Activated naive CD4-positive, alpha-beta T cell treated with anti-CD3 and anti-CD28 coated beads for 36 hours (primary cell): ENCODE results near the gene SLC13A5. TPM values are rescaled to one million over a fixed set of nuclear protein-coding genes. Genes with fewer than 3 reads are reported as not detected.

Source experiments
- CTCF ChIA-PET: fragments of 350-600 bp; sonication (Branson Sonifier 250); formaldehyde crosslinking; loops from one replicate; lab custom pipeline; 2021; ENCODE audit warnings: antibody characterized with exemption; lab: Charles Lee
- DNase-seq: peaks from one replicate; pipeline ENCODE4 v3.0.0-alpha.2; 2020
- H3K27ac Mint-ChIP-seq: one replicate; pipeline ENCODE4 v1.8.0; 2021; ENCODE audit warnings: mild to moderate bottlenecking, mixed read lengths
- H3K27me3 Mint-ChIP-seq: one replicate; pipeline ENCODE4 v1.8.0; 2021; ENCODE audit warnings: low read depth, mixed read lengths
- H3K36me3 Mint-ChIP-seq: one replicate; pipeline ENCODE4 v1.8.0; 2021; ENCODE audit warnings: low read depth, mixed read lengths
- H3K4me1 Mint-ChIP-seq: one replicate; pipeline ENCODE4 v1.8.0; 2021; ENCODE audit warnings: low read depth, mixed read lengths
- H3K4me3 Mint-ChIP-seq: one replicate; pipeline ENCODE4 v1.8.0; 2021; ENCODE audit warnings: mild to moderate bottlenecking, moderate library complexity, mixed read lengths
- H3K9me3 Mint-ChIP-seq: one replicate; pipeline ENCODE4 v1.8.0; 2021; ENCODE audit warnings: mixed read lengths
- intact Hi-C: fragments of 100-400 bp; cut with micrococcal nuclease; formaldehyde crosslinking; loops from one replicate; pipeline ENCODE4 v1.15.1; 2023
- total RNA-seq, 2 experiments: library from RNA; stranded (reverse); gene quantifications; one replicate each; pipeline ENCODE4 v1.2.3, GENCODE V29; 2021

Gene SLC13A5
- not detected for total RNA-seq

- peaks cover 3% of the 10 kb centered on the region for H3K9me3 Mint-ChIP-seq
- H3K27me3 Mint-ChIP-seq, result peaks cover 52% of the 10 kb centered on the region
- CTCF ChIA-PET, result no interaction called here
- no peak within 1 kb of the TSS for H3K27ac Mint-ChIP-seq
- peak; percentile 17 for DNase-seq
- intact Hi-C loops, result no loop called here
- no peaks in the 10 kb centered on the region for H3K36me3 Mint-ChIP-seq
- H3K4me1 Mint-ChIP-seq, result peaks cover 16% of the 10 kb centered on the region
- peak within 1 kb of the TSS; percentile 57 for H3K4me3 Mint-ChIP-seq
Observed at GRCh38 chr17:6713130-6713917, at the start of gene SLC13A5. Gene SLC13A5, minus strand, starts transcription at chr17:6713369. Its CDS starts 36 bp downstream, at chr17:6713333.

DNA sequence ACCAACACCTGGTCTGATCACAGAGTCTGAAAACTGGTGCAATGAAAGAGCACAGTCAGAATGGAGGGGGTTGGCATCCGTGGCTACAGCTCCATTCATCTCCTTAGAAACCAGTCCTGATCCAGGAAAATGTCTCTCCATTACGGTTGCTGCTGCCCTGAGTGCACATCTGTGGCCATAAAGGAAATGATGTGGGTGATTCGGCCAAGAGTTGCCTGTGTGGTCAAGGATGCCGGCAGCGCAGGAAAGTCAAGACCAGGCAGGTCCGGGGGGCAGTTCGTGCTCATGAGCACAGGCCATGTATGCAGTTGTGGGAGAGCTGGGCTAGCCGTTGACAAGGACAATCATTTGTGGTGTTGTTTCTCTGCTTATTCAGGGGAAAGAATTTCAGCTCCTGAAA lies 48.6 kb upstream of the SLC13A5 start:
- no peak for DNase-seq
- Mint-ChIP-seq H3K36me3 (peaks cover 87% of the 10 kb centered on the region), H3K4me3 (no peak overlapping the region), H3K9me3 (peaks cover 9% of the 10 kb centered on the region), H3K4me1 (peaks cover 13% of the 10 kb centered on the region), H3K27me3 (no peaks in the 10 kb centered on the region), H3K27ac (no peak overlapping the region)
- intact Hi-C loops, result no loop called here
- CTCF ChIA-PET, result no interaction called here

GRCh38 chr17:6757747-6758146 lies 44.6 kb upstream of the SLC13A5 start:
- intact Hi-C loops, result loop anchor here (5.0 kb wide), 2 partner anchors 90 to 105 kb away; partner anchors contain the start of genes C17orf100 and MED31
- Mint-ChIP-seq H3K36me3 (peaks cover 54% of the 10 kb centered on the region), H3K4me3 (peak overlapping the region; percentile 38), H3K27me3 (no peaks in the 10 kb centered on the region), H3K27ac (no peak overlapping the region), H3K4me1 (peaks cover 44% of the 10 kb centered on the region), H3K9me3 (no peaks in the 10 kb centered on the region)
- CTCF ChIA-PET, result interaction anchor here (0.8 to 1.4 kb wide), 2 partner anchors 86 to 91 kb away, joined by 4 read pairs; no protein-coding TSS in a partner anchor
- no peak for DNase-seq

DNA sequence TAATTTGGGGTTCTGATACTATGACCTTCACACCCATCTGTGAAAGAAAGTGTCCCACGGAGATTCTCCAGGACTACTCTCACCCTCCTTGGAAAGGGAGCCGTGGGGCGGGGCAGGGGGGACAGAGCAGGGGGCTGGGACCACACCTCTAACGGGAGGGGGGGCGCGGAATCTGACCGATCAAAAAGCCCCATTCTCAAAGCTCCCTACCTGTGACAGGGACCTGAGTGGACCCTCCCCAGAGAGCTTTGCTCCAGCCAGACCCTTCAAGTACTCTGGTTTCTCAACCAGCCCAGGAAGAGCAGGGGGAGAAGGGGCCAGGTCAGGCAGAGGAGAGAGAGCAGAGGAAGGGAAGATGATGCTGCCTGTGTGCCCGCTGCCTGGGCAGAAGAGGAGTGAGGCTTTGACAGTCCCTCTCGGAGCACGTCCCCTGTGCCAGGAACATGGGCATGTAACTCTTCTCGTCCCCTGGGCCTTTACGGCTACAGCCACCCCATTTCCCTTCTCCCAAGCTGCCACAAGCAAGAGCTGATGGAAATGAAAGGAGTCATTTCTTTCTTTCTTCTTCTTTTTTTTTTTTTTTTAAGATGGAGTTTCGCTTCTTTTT lies 43.4 kb upstream of the SLC13A5 start:
- Mint-ChIP-seq H3K4me1 (peaks cover 53% of the 10 kb centered on the region), H3K27me3 (no peaks in the 10 kb centered on the region), H3K27ac (peak overlapping the region; percentile 84), H3K9me3 (no peaks in the 10 kb centered on the region), H3K36me3 (peaks cover 43% of the 10 kb centered on the region), H3K4me3 (peak overlapping the region; percentile 93)
- intact Hi-C loops, result loop anchor here (5.0 kb wide), 2 partner anchors 89 to 104 kb away; partner anchors contain the start of genes C17orf100 and MED31
- CTCF ChIA-PET, result interaction anchor here (1.3 to 1.4 kb wide), 3 partner anchors 87 to 283 kb away, joined by 3 to 4 read pairs (median 3); no protein-coding TSS in a partner anchor
- peak; percentile 23 for DNase-seq

DNA sequence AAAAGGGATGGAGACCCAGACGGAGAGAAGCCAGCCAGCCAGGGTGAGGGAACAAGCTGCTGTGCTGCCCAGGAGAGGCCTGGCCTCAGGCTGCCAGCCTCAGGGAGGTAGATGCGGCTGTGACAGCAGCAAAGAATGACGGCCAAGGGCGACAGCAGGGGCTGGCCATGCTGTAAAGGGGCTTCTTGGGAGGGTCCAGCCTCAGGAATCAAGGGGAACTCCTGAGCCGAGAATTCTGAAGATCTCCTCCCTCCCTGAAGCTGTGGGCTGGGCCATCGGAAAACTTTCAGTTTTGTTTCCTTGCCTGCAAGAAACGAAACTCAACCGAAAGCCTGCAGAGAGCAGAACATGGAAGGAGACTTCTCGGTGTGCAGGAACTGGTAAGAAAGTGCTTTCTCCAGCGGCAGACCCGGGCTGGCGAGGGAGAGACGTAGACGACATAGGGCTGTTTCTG lies 42.6 kb upstream of the SLC13A5 start, which contains the start of gene XAF1:
TSS of gene XAF1 (plus strand) at position 316 of the 454 bp plus-strand sequence. CDS start at position 349, 33 bp downstream.
- intact Hi-C loops, result loop anchor here (5.0 kb wide), 2 partner anchors 88 to 103 kb away; partner anchors contain the start of genes C17orf100 and MED31
- Mint-ChIP-seq H3K4me3 (peak within 1 kb of the TSS; percentile 93), H3K36me3 (peaks cover 36% of the 10 kb centered on the region), H3K9me3 (no peaks in the 10 kb centered on the region), H3K4me1 (peaks cover 53% of the 10 kb centered on the region), H3K27me3 (no peaks in the 10 kb centered on the region), H3K27ac (peak within 1 kb of the TSS; percentile 84)
- peak; percentile 61 for DNase-seq
- CTCF ChIA-PET, result interaction anchor here (0.7 to 1.3 kb wide), 3 partner anchors 89 to 282 kb away, joined by 3 read pairs; no protein-coding TSS in a partner anchor

DNA sequence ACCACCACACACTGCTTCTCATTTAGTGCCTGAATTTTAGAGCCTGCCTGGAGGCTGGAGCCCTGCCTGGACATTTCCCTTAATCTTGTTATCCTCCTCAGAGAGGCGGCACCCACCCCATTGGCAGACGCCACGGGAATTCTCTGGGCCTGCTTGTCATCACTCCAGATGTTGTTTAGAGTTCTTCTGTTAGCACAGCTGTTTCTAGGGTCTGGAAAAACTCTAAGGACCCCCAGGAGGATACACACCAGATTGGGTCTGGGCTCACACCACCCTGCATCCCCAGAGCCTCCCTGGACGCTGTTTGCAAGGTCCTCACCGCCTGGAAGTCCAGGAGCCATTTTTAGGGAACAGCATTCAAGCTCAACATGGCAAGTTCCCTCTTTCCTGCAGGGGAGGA lies 42.1 kb upstream of the SLC13A5 start:
- CTCF ChIA-PET, result interaction anchor here (0.7 to 1.3 kb wide), 3 partner anchors 88 to 282 kb away, joined by 3 read pairs; no protein-coding TSS in a partner anchor
- Mint-ChIP-seq H3K4me3 (peak overlapping the region; percentile 93), H3K9me3 (no peaks in the 10 kb centered on the region), H3K27ac (peak overlapping the region; percentile 84), H3K27me3 (no peaks in the 10 kb centered on the region), H3K36me3 (peaks cover 31% of the 10 kb centered on the region), H3K4me1 (peaks cover 53% of the 10 kb centered on the region)
- intact Hi-C loops, result loop anchor here (5.0 kb wide), 2 partner anchors 88 to 103 kb away; partner anchors contain the start of genes C17orf100 and MED31
- no peak for DNase-seq

DNA sequence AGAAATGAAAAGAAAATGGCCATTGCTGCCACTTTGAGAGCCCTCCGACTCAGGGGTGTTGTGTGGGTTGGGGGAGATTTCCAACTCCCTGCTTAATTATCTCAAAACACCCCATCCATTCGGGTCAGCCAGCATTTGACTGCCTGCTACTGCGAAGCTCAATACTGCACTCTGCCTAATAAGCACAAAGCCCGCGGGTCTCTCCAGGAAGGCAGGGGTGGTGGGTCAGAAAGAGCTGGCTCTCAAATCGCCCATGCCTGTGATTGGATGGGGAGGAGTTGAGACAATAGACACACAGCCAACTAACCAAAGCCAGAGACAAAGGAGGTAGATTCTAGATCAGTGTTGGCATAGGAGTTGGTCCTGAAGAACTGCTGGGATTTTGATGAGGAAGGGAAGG lies 40.4 kb upstream of the SLC13A5 start:
- H3K27ac Mint-ChIP-seq, result no peak overlapping the region
- H3K27me3 Mint-ChIP-seq, result no peaks in the 10 kb centered on the region
- H3K4me3 Mint-ChIP-seq, result no peak overlapping the region
- no peak for DNase-seq
- intact Hi-C loops, result no loop called here
- CTCF ChIA-PET, result no interaction called here
- peaks cover 16% of the 10 kb centered on the region for H3K36me3 Mint-ChIP-seq
- H3K4me1 Mint-ChIP-seq, result peaks cover 53% of the 10 kb centered on the region
- no peaks in the 10 kb centered on the region for H3K9me3 Mint-ChIP-seq

DNA sequence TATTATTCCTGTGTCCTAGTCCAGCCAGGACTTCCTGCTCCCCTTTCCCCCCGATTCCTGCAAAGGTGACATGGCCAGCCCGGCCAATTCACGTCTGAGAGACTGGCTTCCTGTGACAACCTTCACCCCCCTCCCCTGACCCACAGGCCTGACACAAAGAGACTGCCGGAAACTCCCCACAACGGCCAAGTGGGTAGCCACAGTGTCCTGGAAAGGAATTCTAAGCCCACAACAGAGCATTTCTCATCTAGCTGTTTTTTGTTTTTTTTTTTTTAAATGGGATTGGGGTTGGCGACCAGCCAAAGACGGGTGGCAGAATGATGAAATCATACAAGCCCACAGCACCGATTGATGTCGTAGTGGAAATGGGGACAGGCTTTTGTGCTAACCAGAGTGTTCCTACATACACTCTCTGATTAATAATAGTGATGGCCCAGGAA lies 39.9 kb upstream of the SLC13A5 start:
- peak; percentile 43 for DNase-seq
- peak overlapping the region; percentile 25 for H3K4me3 Mint-ChIP-seq

DNA sequence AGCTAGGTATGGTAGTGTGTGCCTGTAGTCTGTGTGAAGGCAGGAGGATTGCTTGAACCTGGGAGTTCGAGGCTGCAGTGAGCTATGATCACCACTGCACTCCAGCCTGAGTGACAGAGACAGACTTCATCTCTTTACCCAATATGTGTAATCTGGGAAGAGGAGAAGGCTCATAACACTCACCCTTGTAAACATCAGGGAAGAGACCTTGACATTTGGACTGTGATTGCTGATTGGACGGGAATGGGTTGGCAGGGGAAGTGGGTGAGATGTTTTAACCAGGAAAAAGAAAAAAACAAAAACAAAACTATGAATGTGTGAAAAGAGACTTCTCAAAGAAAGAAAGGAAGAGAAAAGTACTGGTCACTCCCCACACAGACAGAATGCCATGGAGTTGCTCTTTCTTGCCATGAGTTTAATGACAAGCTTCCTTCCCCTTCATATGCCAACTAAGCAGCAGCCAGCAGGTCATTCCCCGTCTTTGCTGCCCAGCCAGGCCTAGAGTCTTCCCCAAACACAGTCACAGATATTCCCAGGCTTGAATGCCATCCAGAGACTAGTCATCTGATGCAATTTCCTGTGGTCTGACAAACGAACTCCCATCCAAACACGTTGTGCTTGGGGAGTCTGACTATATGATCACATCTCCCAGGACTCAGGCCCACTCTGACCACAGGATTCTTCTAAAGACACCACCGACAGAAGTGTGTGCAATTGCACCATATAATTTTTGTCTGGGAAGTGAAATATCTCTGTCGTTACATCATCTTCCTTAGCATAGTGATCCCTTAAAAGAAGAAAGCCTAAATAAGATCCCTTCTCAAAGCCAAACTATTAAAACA lies 39.1 kb upstream of the SLC13A5 start:
- CTCF ChIA-PET, result interaction anchor here (0.9 to 1.6 kb wide), 2 partner anchors 86 to 91 kb away, joined by 3 to 4 read pairs; no protein-coding TSS in a partner anchor
- H3K36me3 Mint-ChIP-seq, result peaks cover 6% of the 10 kb centered on the region
- H3K27ac Mint-ChIP-seq, result peak overlapping the region; percentile 65
- no peak for DNase-seq
- intact Hi-C loops, result no loop called here
- H3K9me3 Mint-ChIP-seq, result no peaks in the 10 kb centered on the region
- H3K4me3 Mint-ChIP-seq, result no peak overlapping the region
- H3K4me1 Mint-ChIP-seq, result peaks cover 43% of the 10 kb centered on the region
- no peaks in the 10 kb centered on the region for H3K27me3 Mint-ChIP-seq

More for the DNA sequence above, 39.9 kb upstream of the SLC13A5 start:
- peaks cover 11% of the 10 kb centered on the region for H3K36me3 Mint-ChIP-seq
- no peaks in the 10 kb centered on the region for H3K9me3 Mint-ChIP-seq
- intact Hi-C loops, result no loop called here
- CTCF ChIA-PET, result no interaction called here
- peak overlapping the region; percentile 65 for H3K27ac Mint-ChIP-seq
- no peaks in the 10 kb centered on the region for H3K27me3 Mint-ChIP-seq
- H3K4me1 Mint-ChIP-seq, result peaks cover 49% of the 10 kb centered on the region

DNA sequence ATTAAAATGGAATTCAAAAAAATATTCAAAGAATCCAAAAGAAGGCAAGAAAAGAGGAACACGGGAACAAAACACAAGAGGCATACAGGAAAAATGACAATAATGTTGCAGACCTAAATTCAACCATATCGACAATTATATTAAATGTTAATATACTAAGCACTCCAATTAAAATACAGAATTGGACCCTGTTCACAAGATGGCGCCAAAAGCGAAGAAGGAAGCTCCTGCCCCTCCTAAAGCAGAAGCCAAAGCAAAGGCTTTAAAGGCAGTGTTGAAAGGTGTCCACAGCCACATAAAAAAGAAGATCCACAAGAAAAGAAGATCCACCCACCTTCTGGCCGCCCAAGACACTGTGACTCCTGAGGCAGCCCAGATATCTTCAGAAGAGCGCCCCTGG lies 36.4 kb upstream of the SLC13A5 start:
- CTCF ChIA-PET, result interaction anchor here (0.7 to 1.1 kb wide), 2 partner anchors 9 to 94 kb away, joined by 3 read pairs; no protein-coding TSS in a partner anchor
- Mint-ChIP-seq H3K9me3 (no peaks in the 10 kb centered on the region), H3K27ac (no peak overlapping the region), H3K4me1 (peaks cover 21% of the 10 kb centered on the region), H3K27me3 (no peaks in the 10 kb centered on the region), H3K4me3 (no peak overlapping the region), H3K36me3 (no peaks in the 10 kb centered on the region)
- intact Hi-C loops, result no loop called here
- DNase-seq, result peak; percentile 28

GRCh38 chr17:6748617-6749016 lies 35.4 kb upstream of the SLC13A5 start:
- DNase-seq, result no peak
- CTCF ChIA-PET, result no interaction called here
- Mint-ChIP-seq H3K36me3 (no peaks in the 10 kb centered on the region), H3K27ac (no peak overlapping the region), H3K4me3 (no peak overlapping the region), H3K4me1 (peaks cover 16% of the 10 kb centered on the region), H3K9me3 (no peaks in the 10 kb centered on the region), H3K27me3 (no peaks in the 10 kb centered on the region)
- intact Hi-C loops, result no loop called here
